HepG2 (cell line): ENCODE data around the gene KCTD6. TPM values are rescaled to one million over a fixed set of nuclear protein-coding genes. Genes with fewer than 3 reads are reported as not detected.

Experiments
- GFI1 ChIP-seq: sonication (generic); formaldehyde crosslinking; IDR thresholded peaks from 2 replicates; pipeline ENCODE4 v1.5.0; 2020; ENCODE audit warnings: missing genetic modification reagents, mild to moderate bottlenecking, borderline replicate concordance
- GTF3A ChIP-seq: sonication (generic); formaldehyde crosslinking; conservative IDR thresholded peaks from 2 replicates; pipeline ENCODE4 v1.4.0; 2020; ENCODE audit warnings: mild to moderate bottlenecking, missing genetic modification reagents
- HIVEP1 ChIP-seq: sonication (generic); formaldehyde crosslinking; IDR thresholded peaks from 2 replicates; pipeline ENCODE4 v1.4.0; 2020; ENCODE audit warnings: mild to moderate bottlenecking, missing genetic modification reagents
- HNF4G ChIP-seq, 2 experiments: sonication (generic) in 1 of 2; formaldehyde crosslinking in 1 of 2; IDR thresholded peaks; 2 replicates each; pipeline versions ENCODE4 v1.4.0 to v1.6.1; 2011 to 2020; ENCODE audit warnings: borderline replicate concordance in 2 of 2, low read depth in 2 of 2, mild to moderate bottlenecking in 2 of 2, low read length in 1 of 2, missing genetic modification reagents in 1 of 2, moderate library complexity in 1 of 2
- HNRNPH1 ChIP-seq: fragments of 200-400 bp; formaldehyde crosslinking; optimal IDR thresholded peaks from 2 replicates; pipeline ENCODE3; 2017; ENCODE audit warnings: mild to moderate bottlenecking, low read depth, low read length
- IRF9 ChIP-seq: sonication (generic); formaldehyde crosslinking; IDR thresholded peaks from 2 replicates; pipeline ENCODE4 v1.8.0; 2022; ENCODE audit warnings: missing genetic modification reagents, mild to moderate bottlenecking, borderline replicate concordance
- LCORL ChIP-seq, 2 experiments: fragments of 450-650 bp in 1 of 2; sonication (generic) in 1 of 2; formaldehyde crosslinking in 1 of 2; IDR thresholded peaks; 2 replicates each; pipeline versions ENCODE4 v1.5.0 to v1.6.1; 2017 to 2020; ENCODE audit warnings: antibody characterized with exemption in 1 of 2, missing genetic modification reagents in 1 of 2
- RXRB ChIP-seq: IDR thresholded peaks from 2 replicates; pipeline ENCODE4 v1.6.1; 2016; ENCODE audit warnings: borderline replicate concordance, missing genetic modification reagents, missing compliant biosample characterization
- SYNCRIP ChIP-seq: fragments of 200-400 bp; formaldehyde crosslinking; IDR thresholded peaks from 2 replicates; pipeline ENCODE4 v1.6.1; 2018; ENCODE audit warnings: mild to moderate bottlenecking, low read depth, low read length; ENCODE audit not compliant: insufficient read depth
- TEF ChIP-seq: sonication (generic); formaldehyde crosslinking; IDR thresholded peaks from 2 replicates; pipeline ENCODE4 v1.5.0; 2020; ENCODE audit warnings: missing genetic modification reagents
- ZBTB10 ChIP-seq: sonication (generic); formaldehyde crosslinking; IDR thresholded peaks from 2 replicates; pipeline ENCODE4 v1.4.0; 2020; ENCODE audit warnings: missing genetic modification reagents, borderline replicate concordance
- ZBTB49 ChIP-seq: sonication (generic); formaldehyde crosslinking; IDR thresholded peaks from 2 replicates; pipeline ENCODE4 v1.4.0; 2020; ENCODE audit warnings: missing genetic modification reagents, borderline replicate concordance
- ZFYVE20 ChIP-seq: sonication (generic); formaldehyde crosslinking; IDR thresholded peaks from 2 replicates; pipeline ENCODE4 v1.8.0; 2023; ENCODE audit warnings: low read depth, mild to moderate bottlenecking, moderate library complexity, missing genetic modification reagents, borderline replicate concordance
- ZNF737 ChIP-seq: sonication (generic); formaldehyde crosslinking; IDR thresholded peaks from 2 replicates; pipeline ENCODE4 v1.5.0; 2020; ENCODE audit warnings: missing genetic modification reagents, mild to moderate bottlenecking, borderline replicate concordance
- ZNF768 ChIP-seq: sonication (generic); formaldehyde crosslinking; IDR thresholded peaks from 2 replicates; pipeline ENCODE4 v1.4.0; 2020; ENCODE audit warnings: missing genetic modification reagents
- ZSCAN31 ChIP-seq: sonication (generic); formaldehyde crosslinking; IDR thresholded peaks from 2 replicates; pipeline ENCODE4 v1.5.0; 2020; ENCODE audit warnings: low read depth, mild to moderate bottlenecking, missing genetic modification reagents
- polyA plus RNA-seq, 8 experiments: library from polyadenylated mRNA; depleted of rRNA in 3 of 8; stranded (reverse) in 7 of 8; unstranded in 1 of 8; fragments of >200 nt; fragmentation: Illumina TruSeq in 4 of 8; extraction: Trizol in 4 of 8; gene quantifications; 2 replicates each; pipeline versions ENCODE4 v1.2.1 to v1.2.3, GENCODE V29; 2011 to 2016; ENCODE audit warnings: low read depth in 4 of 8, missing spikeins in 1 of 8, mixed read lengths in 1 of 8; ENCODE audit not compliant: insufficient read depth in 1 of 8
- total RNA-seq, 5 experiments: library from RNA; depleted of rRNA; stranded (reverse); fragments of >200 nt; fragmentation: Illumina TruSeq; extraction: Trizol; gene quantifications; 2 replicates each; pipeline ENCODE4 v1.2.3, GENCODE V29; 2016; ENCODE audit warnings: low read depth in 1 of 5
- TF ChIP-seq, protein P1 (sequence below): sonication (generic); formaldehyde crosslinking; IDR thresholded peaks from 2 replicates; pipeline ENCODE4 v1.4.0; 2020; ENCODE audit warnings: missing genetic modification reagents, borderline replicate concordance

Gene KCTD6
- total and polyA plus RNA-seq, 2 of the 13 experiments (the other 11 are each of a cell fraction or from before 2014, with no cell fraction given) = 13.4 to 14.2 TPM

GRCh38 chr3:58520403-58521335, 28.8 kb downstream of the KCTD6 start (continued):
- TF ChIP-seq ZBTB49 (no peak), HNF4G (IDR thresholded peaks at IDR 0.05; ENCODE audit: borderline replicate concordance, low read depth, low read length) (no peak), HNF4G (CRISPR knock-in tag; IDR thresholded peaks at IDR 0.05; ENCODE audit: borderline replicate concordance, low read depth) (0 out of 2 replicates have a peak, but pooled peaks have one; percentile 32), ZBTB10 (CRISPR knock-in tag) (no peak), ZNF737 (CRISPR knock-in tag) (0 out of 2 replicates have a peak, but pooled peaks have one; percentile 27), LCORL (IDR thresholded peaks at IDR 0.05) (no peak), LCORL (CRISPR knock-in tag; IDR thresholded peaks at IDR 0.05) (peak; percentile 65; the same call in 1 of the 2 replicates), SYNCRIP (no peak), GTF3A (CRISPR knock-in tag) (no peak), RXRB (CRISPR knock-in tag) (peak; percentile 77), ZFYVE20 (CRISPR knock-in tag) (peak; percentile 85; the same call in 1 of the 2 replicates), HIVEP1 (peak; percentile 62; the same call in 1 of the 2 replicates), HNRNPH1 (no peak), GFI1 (CRISPR knock-in tag) (peak; percentile 53; the same call in 1 of the 2 replicates), TEF (0 out of 2 replicates have a peak, but pooled peaks have one; percentile 17), ZNF768 (CRISPR knock-in tag) (peak; percentile 91), ZSCAN31 (peak; percentile 59; the same call in 1 of the 2 replicates), IRF9 (peak; percentile 85; the same call in 1 of the 2 replicates)
- TF ChIP-seq, protein P1, sequence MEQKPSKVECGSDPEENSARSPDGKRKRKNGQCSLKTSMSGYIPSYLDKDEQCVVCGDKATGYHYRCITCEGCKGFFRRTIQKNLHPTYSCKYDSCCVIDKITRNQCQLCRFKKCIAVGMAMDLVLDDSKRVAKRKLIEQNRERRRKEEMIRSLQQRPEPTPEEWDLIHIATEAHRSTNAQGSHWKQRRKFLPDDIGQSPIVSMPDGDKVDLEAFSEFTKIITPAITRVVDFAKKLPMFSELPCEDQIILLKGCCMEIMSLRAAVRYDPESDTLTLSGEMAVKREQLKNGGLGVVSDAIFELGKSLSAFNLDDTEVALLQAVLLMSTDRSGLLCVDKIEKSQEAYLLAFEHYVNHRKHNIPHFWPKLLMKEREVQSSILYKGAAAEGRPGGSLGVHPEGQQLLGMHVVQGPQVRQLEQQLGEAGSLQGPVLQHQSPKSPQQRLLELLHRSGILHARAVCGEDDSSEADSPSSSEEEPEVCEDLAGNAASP (CRISPR knock-in tag) = peak; percentile 73
